ENCODE results near the gene CRYZL1.
A peak's percentile ranks its signal among the peaks of the same experiment; 100 is the strongest.

The CRYZL1 gene

GRCh38 chr21:33562389-33562788 is 79.2 kb downstream of the CRYZL1 start:
- no peak for DNase-seq

GRCh38 chr21:33561373-33561772 is 80.2 kb downstream of the CRYZL1 start:
- DNase-seq = no peak

GRCh38 chr21:33560965-33561364 is 80.6 kb downstream of the CRYZL1 start:
- no peak for DNase-seq

- no peak for DNase-seq
These were observed 81.7 kb downstream of the CRYZL1 start for GRCh38 chr21:33559813-33560212.

- no peak for DNase-seq
These were observed 82.6 kb downstream of the CRYZL1 start for GRCh38 chr21:33558777-33559421.

- no peak for DNase-seq
These were observed 84.1 kb downstream of the CRYZL1 start for GRCh38 chr21:33557447-33557846.

GRCh38 chr21:33554982-33555344 is 86.6 kb downstream of the CRYZL1 start:
- DNase-seq = no peak

- no peak for DNase-seq
These were observed 87.1 kb downstream of the CRYZL1 start for GRCh38 chr21:33554236-33554981.

GRCh38 chr21:33552999-33553598 is 88.4 kb downstream of the CRYZL1 start:
- DNase-seq = no peak

- no peak for DNase-seq
These were observed 89.2 kb downstream of the CRYZL1 start for GRCh38 chr21:33552093-33552998.

GRCh38 chr21:33551664-33552063 is 89.9 kb downstream of the CRYZL1 start:
- no peak for DNase-seq

GRCh38 chr21:33550772-33551660 is 90.5 kb downstream of the CRYZL1 start:
- DNase-seq = no peak

GRCh38 chr21:33549848-33550771 is 91.4 kb downstream of the CRYZL1 start:
- no peak for DNase-seq

GRCh38 chr21:33546086-33546485 is 95.5 kb downstream of the CRYZL1 start:
- no peak for DNase-seq

GRCh38 chr21:33544451-33545195 is 96.9 kb downstream of the CRYZL1 start:
- DNase-seq = no peak

- no peak for DNase-seq
These were observed 97.9 kb downstream of the CRYZL1 start for GRCh38 chr21:33543505-33544129.

GRCh38 chr21:33542640-33543504 is 98.7 kb downstream of the CRYZL1 start, which contains the start of gene SON:
SON (plus strand) TSS chr21:33543038; CDS start chr21:33543093, 55 bp downstream.
- DNase-seq = peak; percentile 94
